Upper lobe of left lung (tissue), 6 donors: ENCODE results near the gene TRAF3. TPM values are rescaled to one million over a fixed set of nuclear protein-coding genes. Genes with fewer than 3 reads are reported as not detected.

Source experiments
- ATAC-seq, 2 donors: fragments of 200-7000 bp; cut with Tn5 transposase; one replicate each; pipeline ENCODE4 v1.9.1; 2022; ENCODE audit warnings: mild to moderate bottlenecking in 2 of 2, moderate library complexity in 2 of 2; ENCODE audit not compliant: low FRiP score in 2 of 2
- DNase-seq, 2 donors: peaks; one replicate each; pipeline ENCODE4 v3.0.0-alpha.2; 2019 to 2020
- H3K27ac ChIP-seq, 4 donors: fragments of 200-600 bp; sonication (generic); one replicate each; pipeline ENCODE4 v1.5.1; 2016 to 2019
- H3K27me3 ChIP-seq, 4 donors: fragments of 200-600 bp; sonication (generic); one replicate each; pipeline ENCODE4 v1.5.1; 2017 to 2019
- H3K36me3 ChIP-seq, 4 donors: fragments of 200-600 bp; sonication (generic); one replicate each; pipeline ENCODE4 v1.5.1; 2016 to 2019
- H3K4me1 ChIP-seq, 4 donors: fragments of 200-600 bp; sonication (generic); one replicate each; pipeline ENCODE4 v1.5.1; 2018 to 2019
- H3K4me3 ChIP-seq, 4 donors: fragments of 200-600 bp; sonication (generic); one replicate each; pipeline ENCODE4 v1.5.1; 2017 to 2019; ENCODE audit warnings: mild to moderate bottlenecking in 2 of 4, moderate library complexity in 1 of 4
- H3K9me3 ChIP-seq, 4 donors: fragments of 200-600 bp; sonication (generic); one replicate each; pipeline ENCODE4 v1.5.1; 2018 to 2019
- CTCF ChIP-seq, 6 experiments: fragments of 450-650 bp in 4 of 6; fragments of 200-600 bp in 2 of 6; sonication (generic) in 2 of 6; IDR thresholded peaks; one replicate each; pipeline ENCODE4 v1.5.1; 2016 to 2019; ENCODE audit warnings: antibody characterized with exemption in 6 of 6
- EP300 ChIP-seq, 4 donors: sonication (generic); formaldehyde crosslinking; IDR thresholded peaks; one replicate each; pipeline ENCODE4 v1.5.1; 2017; ENCODE audit warnings: antibody characterized with exemption in 4 of 4, control low read depth in 2 of 4
- POLR2A ChIP-seq, 4 donors: fragments of 450-650 bp; IDR thresholded peaks; one replicate each; pipeline ENCODE4 v1.5.1; 2016 to 2017; ENCODE audit warnings: antibody characterized with exemption in 4 of 4, mild to moderate bottlenecking in 2 of 4
- POLR2AphosphoS5 ChIP-seq, 2 donors: sonication (generic); formaldehyde crosslinking; IDR thresholded peaks; one replicate each; pipeline ENCODE4 v1.5.1; 2017; ENCODE audit warnings: antibody characterized with exemption in 2 of 2
- WGBS, 2 donors: methylation state at CpG; one replicate each; pipeline ENCODE4 v1.1.5; 2017 to 2018; 5-methylcytosine and 5-hydroxymethylcytosine counted together
- total RNA-seq, 6 donors: library from RNA; depleted of rRNA in 4 of 6; stranded (reverse); fragments of >200 nt in 4 of 6; gene quantifications; one replicate each; pipeline versions ENCODE4 v1.1.0 to v1.2.1, GENCODE V29; 2016 to 2021
- donor health status: DM: no; HTN: no; CAD: no; lungs with moderate emphysema.
- donor health status: DM: no; HTN: yes; CAD: no; lungs with severe emphysema.

Gene TRAF3
- total RNA-seq, 6 donors from 2014 or later = 14.7 to 45.4 (median 22.1) TPM

- Histone ChIP-seq H3K27ac (no peak overlapping the region), H3K36me3 (peaks cover 0 to 9% (median 3%) of the 10 kb centered on the region in 4 donors), H3K4me3 (no peak overlapping the region), H3K27me3 (no peaks in the 10 kb centered on the region), H3K4me1 (peaks cover 0 to 4% (median 0%) of the 10 kb centered on the region in 4 donors), H3K9me3 (no peaks in the 10 kb centered on the region)
- ATAC-seq (no peak), DNase-seq (no peak)
- TF ChIP-seq EP300 (IDR thresholded peaks at IDR 0.05) (no peak), CTCF (IDR thresholded peaks at IDR 0.05) (no peak), POLR2AphosphoS5 (IDR thresholded peaks at IDR 0.05) (no peak), POLR2A (IDR thresholded peaks at IDR 0.05) (no peak)
- WGBS, 2 donors = 92 to 95% methylated on average over 3 of the region's 3 CpGs
Observed at GRCh38 chr14:102830474-102831045, 53.3 kb downstream of the TRAF3 start.

GRCh38 chr14:102831163-102831804, 54.0 kb downstream of the TRAF3 start:
- no peak for ATAC-seq
- Histone ChIP-seq H3K9me3 (no peaks in the 10 kb centered on the region), H3K4me1 (peaks cover 0 to 4% (median 0%) of the 10 kb centered on the region in 4 donors), H3K27ac (no peak overlapping the region), H3K4me3 (no peak overlapping the region), H3K27me3 (no peaks in the 10 kb centered on the region), H3K36me3 (peaks cover 0 to 9% (median 3%) of the 10 kb centered on the region in 4 donors)
- WGBS, 2 donors = 89% methylated on average over 7 of the region's 7 CpGs
- DNase-seq = no peak
- no peak for TF ChIP-seq POLR2A (IDR thresholded peaks at IDR 0.05)
- TF ChIP-seq EP300 (IDR thresholded peaks at IDR 0.05) = no peak
- TF ChIP-seq POLR2AphosphoS5 (IDR thresholded peaks at IDR 0.05) = no peak
- no peak for TF ChIP-seq CTCF (IDR thresholded peaks at IDR 0.05)

- ATAC-seq = no peak
- DNase-seq = no peak
- Histone ChIP-seq H3K27ac (no peak overlapping the region), H3K4me3 (no peak overlapping the region), H3K36me3 (peaks cover 0 to 9% (median 3%) of the 10 kb centered on the region in 4 donors), H3K27me3 (no peaks in the 10 kb centered on the region), H3K9me3 (no peaks in the 10 kb centered on the region), H3K4me1 (no peaks in the 10 kb centered on the region)
- WGBS, 2 donors = 91 to 96% methylated on average over 7 of the region's 7 CpGs
- no peak for TF ChIP-seq CTCF (IDR thresholded peaks at IDR 0.05)
- TF ChIP-seq POLR2A (IDR thresholded peaks at IDR 0.05) = no peak
- no peak for TF ChIP-seq EP300 (IDR thresholded peaks at IDR 0.05)
- no peak for TF ChIP-seq POLR2AphosphoS5 (IDR thresholded peaks at IDR 0.05)
Observed at GRCh38 chr14:102833341-102833740, 56.1 kb downstream of the TRAF3 start.

- Histone ChIP-seq H3K9me3 (no peaks in the 10 kb centered on the region), H3K4me3 (no peak overlapping the region), H3K36me3 (peaks cover 0 to 9% (median 3%) of the 10 kb centered on the region in 4 donors), H3K4me1 (no peaks in the 10 kb centered on the region), H3K27ac (no peak overlapping the region), H3K27me3 (no peaks in the 10 kb centered on the region)
- ATAC-seq (no peak), DNase-seq (no peak)
- TF ChIP-seq POLR2A (IDR thresholded peaks at IDR 0.05) (no peak), POLR2AphosphoS5 (IDR thresholded peaks at IDR 0.05) (no peak), EP300 (IDR thresholded peaks at IDR 0.05) (no peak), CTCF (IDR thresholded peaks at IDR 0.05) (no peak)
- 95 to 98% methylated on average over 9 of the region's 9 CpGs for WGBS, 2 donors
Observed at GRCh38 chr14:102833991-102834390, 56.7 kb downstream of the TRAF3 start.
